Measurements from ENCODE around the gene TLR1.

TLR1 gene

DNA sequence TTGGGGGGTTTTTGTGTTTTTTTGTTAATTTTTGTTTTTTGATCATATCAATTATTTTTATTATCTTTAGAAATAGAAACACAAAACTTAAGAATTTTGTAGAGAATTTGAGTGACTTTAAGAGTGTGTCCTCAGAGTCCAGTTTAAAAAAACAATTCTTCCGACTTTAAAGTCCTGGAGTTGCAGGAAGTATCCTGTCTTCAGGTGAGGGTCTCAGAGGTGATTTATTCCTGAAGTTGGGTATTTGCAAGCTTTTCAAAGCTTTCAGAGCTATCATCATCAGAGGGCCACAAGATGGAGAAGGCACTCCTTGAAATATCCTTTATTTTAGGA is 44.8 kb downstream of the TLR1 start:
- ChIA-PET POLR2A (no interaction called here), CTCF (interaction anchor here (0.7 to 3.9 kb wide), 13 partner anchors 10 to 1149 kb away, joined by 3 to 23 read pairs (median 4); partner anchors contain the start of genes TLR1 and TLR10)
- no peak for DNase-seq (ENCODE audit: extremely low spot score)
- TF ChIP-seq CTBP1 (IDR thresholded peaks at IDR 0.05; ENCODE audit: borderline replicate concordance) (no peak), ARNT (IDR thresholded peaks at IDR 0.05) (no peak), HDGF (IDR thresholded peaks at IDR 0.05; ENCODE audit: borderline replicate concordance) (no peak), FOXA1 (IDR thresholded peaks at IDR 0.05) (no peak), LEF1 (IDR thresholded peaks at IDR 0.05; ENCODE audit: borderline replicate concordance) (no peak), FOXM1 (IDR thresholded peaks at IDR 0.05; ENCODE audit: borderline replicate concordance) (no peak), TARDBP (IDR thresholded peaks at IDR 0.05) (no peak), BHLHE40 (IDR thresholded peaks at IDR 0.05; ENCODE audit: borderline replicate concordance) (no peak), NFRKB (IDR thresholded peaks at IDR 0.05) (no peak), FOXK2 (IDR thresholded peaks at IDR 0.05) (no peak), ELF4 (IDR thresholded peaks at IDR 0.05) (no peak), SUZ12 (IDR thresholded peaks at IDR 0.05) (no peak), ZNF384 (IDR thresholded peaks at IDR 0.05) (no peak), L3MBTL2 (conservative IDR thresholded peaks at IDR 0.05) (no peak)
- TF ChIP-seq, protein P1, sequence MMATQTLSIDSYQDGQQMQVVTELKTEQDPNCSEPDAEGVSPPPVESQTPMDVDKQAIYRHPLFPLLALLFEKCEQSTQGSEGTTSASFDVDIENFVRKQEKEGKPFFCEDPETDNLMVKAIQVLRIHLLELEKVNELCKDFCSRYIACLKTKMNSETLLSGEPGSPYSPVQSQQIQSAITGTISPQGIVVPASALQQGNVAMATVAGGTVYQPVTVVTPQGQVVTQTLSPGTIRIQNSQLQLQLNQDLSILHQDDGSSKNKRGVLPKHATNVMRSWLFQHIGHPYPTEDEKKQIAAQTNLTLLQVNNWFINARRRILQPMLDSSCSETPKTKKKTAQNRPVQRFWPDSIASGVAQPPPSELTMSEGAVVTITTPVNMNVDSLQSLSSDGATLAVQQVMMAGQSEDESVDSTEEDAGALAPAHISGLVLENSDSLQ (IDR thresholded peaks at IDR 0.05) = no peak

DNA sequence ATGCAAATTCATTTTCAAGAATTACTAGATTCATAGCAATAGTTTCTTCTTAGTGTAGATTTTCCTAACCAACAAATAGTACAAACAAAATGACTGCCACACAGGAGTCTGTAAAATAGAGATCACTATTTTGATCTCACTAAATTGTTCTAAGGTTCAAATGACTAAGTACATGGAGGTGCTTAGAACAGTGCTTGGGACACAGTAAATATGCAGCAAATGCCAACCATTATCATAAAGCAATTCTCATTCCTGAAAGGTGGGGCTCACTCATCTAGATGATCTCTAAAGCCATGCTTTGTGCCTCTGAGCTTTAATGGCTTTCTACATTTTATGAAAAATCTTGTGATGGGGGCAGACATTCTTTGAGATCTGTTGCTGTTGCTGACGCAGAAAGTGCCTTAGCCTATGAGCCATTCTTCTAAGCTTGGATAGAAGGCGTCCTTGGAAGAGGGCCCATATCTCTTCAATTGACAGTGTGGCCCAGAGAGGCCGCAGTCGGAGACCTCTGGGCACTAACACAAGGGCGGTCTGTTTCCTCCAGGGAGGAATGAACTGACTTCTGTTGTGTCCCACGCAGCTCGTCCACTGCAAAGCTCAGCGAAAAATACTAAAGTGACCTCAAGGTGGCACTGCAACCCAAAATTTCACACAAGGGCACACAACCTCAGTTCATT is 45.3 kb downstream of the TLR1 start:
- ChIA-PET POLR2A (no interaction called here), CTCF (interaction anchor here (0.7 to 3.9 kb wide), 14 partner anchors 10 to 1150 kb away, joined by 3 to 23 read pairs (median 4); partner anchors contain the start of genes TLR1 and TLR10)
- no peak for TF ChIP-seq ARNT (IDR thresholded peaks at IDR 0.05)
- no peak for TF ChIP-seq ELF4 (IDR thresholded peaks at IDR 0.05)
- no peak for TF ChIP-seq ZNF384 (IDR thresholded peaks at IDR 0.05)
- no peak for TF ChIP-seq FOXM1 (IDR thresholded peaks at IDR 0.05; ENCODE audit: borderline replicate concordance)
- peak; percentile 39 for DNase-seq (ENCODE audit: extremely low spot score)

- POLR2A ChIA-PET = no interaction called here
- CTCF ChIA-PET = interaction anchor here (0.6 to 3.9 kb wide), 4 partner anchors 14 to 579 kb away, joined by 3 to 21 read pairs (median 10); partner anchors contain the start of gene TLR1
- peak; percentile 9 for DNase-seq (ENCODE audit: extremely low spot score)
- TF ChIP-seq HDGF (IDR thresholded peaks at IDR 0.05; ENCODE audit: borderline replicate concordance) (no peak), BHLHE40 (IDR thresholded peaks at IDR 0.05; ENCODE audit: borderline replicate concordance) (no peak), ARNT (IDR thresholded peaks at IDR 0.05) (no peak), LEF1 (IDR thresholded peaks at IDR 0.05; ENCODE audit: borderline replicate concordance) (no peak), SUZ12 (IDR thresholded peaks at IDR 0.05) (no peak), TARDBP (IDR thresholded peaks at IDR 0.05) (no peak), ZNF384 (IDR thresholded peaks at IDR 0.05) (no peak), CTBP1 (IDR thresholded peaks at IDR 0.05; ENCODE audit: borderline replicate concordance) (no peak), SP1 (IDR thresholded peaks at IDR 0.05) (no peak), L3MBTL2 (conservative IDR thresholded peaks at IDR 0.05) (no peak), FOXK2 (IDR thresholded peaks at IDR 0.05) (no peak), FOXA1 (IDR thresholded peaks at IDR 0.05) (no peak), NFRKB (IDR thresholded peaks at IDR 0.05) (no peak), ELF4 (IDR thresholded peaks at IDR 0.05) (no peak)
- TF ChIP-seq, protein P1 (IDR thresholded peaks at IDR 0.05) = no peak
Observed at GRCh38 chr4:38757945-38758600, 46.5 kb downstream of the TLR1 start.

- peak; percentile 60 for DNase-seq (ENCODE audit: extremely low spot score)
- TF ChIP-seq TARDBP (IDR thresholded peaks at IDR 0.05) = no peak
- no peak for TF ChIP-seq HDGF (IDR thresholded peaks at IDR 0.05; ENCODE audit: borderline replicate concordance)
- TF ChIP-seq LEF1 (IDR thresholded peaks at IDR 0.05; ENCODE audit: borderline replicate concordance) = no peak
- no peak for TF ChIP-seq BHLHE40 (IDR thresholded peaks at IDR 0.05; ENCODE audit: borderline replicate concordance)
- no peak for TF ChIP-seq L3MBTL2 (conservative IDR thresholded peaks at IDR 0.05)
- TF ChIP-seq CTBP1 (IDR thresholded peaks at IDR 0.05; ENCODE audit: borderline replicate concordance) = no peak
- no peak for TF ChIP-seq ARNT (IDR thresholded peaks at IDR 0.05)
- TF ChIP-seq FOXA1 (IDR thresholded peaks at IDR 0.05) = no peak
- CTCF ChIA-PET = no interaction called here
- POLR2A ChIA-PET = no interaction called here
Observed at GRCh38 chr4:38752941-38753806, 51.4 kb downstream of the TLR1 start.

DNA sequence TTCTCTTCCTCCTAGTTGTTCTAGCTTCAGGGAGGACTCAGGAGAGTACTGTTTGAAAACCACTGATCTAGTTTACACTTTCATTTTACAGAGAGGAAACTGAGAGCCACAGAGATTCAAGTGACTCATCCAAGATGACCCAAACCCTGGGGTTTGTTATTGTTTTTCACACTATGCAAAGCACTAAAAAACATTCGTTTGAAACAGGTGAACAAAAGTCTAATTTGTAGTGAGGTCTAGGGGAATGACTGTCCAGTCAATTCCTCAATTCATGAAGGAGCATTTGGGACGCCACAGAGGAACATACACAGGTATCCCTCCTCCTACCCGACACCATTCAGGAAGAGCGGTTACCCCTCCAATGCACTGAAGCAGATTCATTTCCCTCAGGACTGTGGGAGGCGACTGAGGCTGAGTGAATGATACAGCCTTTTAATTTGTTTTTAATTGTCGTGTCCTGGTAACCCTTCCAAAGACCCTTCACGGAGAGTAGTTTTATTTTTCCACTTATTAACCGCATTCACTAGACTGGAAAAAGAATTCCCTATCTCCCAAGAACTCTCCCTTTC is 52.1 kb downstream of the TLR1 start:
- CTCF ChIA-PET = no interaction called here
- no peak for DNase-seq (ENCODE audit: extremely low spot score)
- POLR2A ChIA-PET = no interaction called here
- no peak for TF ChIP-seq TARDBP (IDR thresholded peaks at IDR 0.05)
- TF ChIP-seq SP1 (IDR thresholded peaks at IDR 0.05) = no peak
- no peak for TF ChIP-seq ELF4 (IDR thresholded peaks at IDR 0.05)
- no peak for TF ChIP-seq NFRKB (IDR thresholded peaks at IDR 0.05)
- TF ChIP-seq L3MBTL2 (conservative IDR thresholded peaks at IDR 0.05) = no peak
- no peak for TF ChIP-seq FOXA1 (IDR thresholded peaks at IDR 0.05)
- TF ChIP-seq HDGF (IDR thresholded peaks at IDR 0.05; ENCODE audit: borderline replicate concordance) = no peak
- TF ChIP-seq ZNF384 (IDR thresholded peaks at IDR 0.05) = no peak
- TF ChIP-seq BHLHE40 (IDR thresholded peaks at IDR 0.05; ENCODE audit: borderline replicate concordance) = no peak
- no peak for TF ChIP-seq SUZ12 (IDR thresholded peaks at IDR 0.05)
- TF ChIP-seq, protein P1 (IDR thresholded peaks at IDR 0.05) = no peak
- TF ChIP-seq FOXM1 (IDR thresholded peaks at IDR 0.05; ENCODE audit: borderline replicate concordance) = no peak
- TF ChIP-seq CTBP1 (IDR thresholded peaks at IDR 0.05; ENCODE audit: borderline replicate concordance) = no peak
- no peak for TF ChIP-seq FOXK2 (IDR thresholded peaks at IDR 0.05)
- TF ChIP-seq ARNT (IDR thresholded peaks at IDR 0.05) = no peak
- TF ChIP-seq LEF1 (IDR thresholded peaks at IDR 0.05; ENCODE audit: borderline replicate concordance) = no peak
